Hematopoietic multipotent progenitor cell treated with erythropoietin and hydrocortisone succinate and interleukin-3 and kit ligand, for 17 days (in vitro differentiated cells): Measurements from ENCODE around the gene PLEKHG5.
A peak's percentile ranks its signal among the peaks of the same experiment; 100 is the strongest.
"Not testable (repeated sequence)": the region's sequence is repeated elsewhere in the genome, so short reads cannot be mapped to it uniquely, and the experiment has no call there.

Experiments used
- DNase-seq: peaks from one replicate; pipeline ENCODE4 v3.0.0-alpha.2; 2015; ENCODE audit warnings: low spot score

PLEKHG5 gene

DNA sequence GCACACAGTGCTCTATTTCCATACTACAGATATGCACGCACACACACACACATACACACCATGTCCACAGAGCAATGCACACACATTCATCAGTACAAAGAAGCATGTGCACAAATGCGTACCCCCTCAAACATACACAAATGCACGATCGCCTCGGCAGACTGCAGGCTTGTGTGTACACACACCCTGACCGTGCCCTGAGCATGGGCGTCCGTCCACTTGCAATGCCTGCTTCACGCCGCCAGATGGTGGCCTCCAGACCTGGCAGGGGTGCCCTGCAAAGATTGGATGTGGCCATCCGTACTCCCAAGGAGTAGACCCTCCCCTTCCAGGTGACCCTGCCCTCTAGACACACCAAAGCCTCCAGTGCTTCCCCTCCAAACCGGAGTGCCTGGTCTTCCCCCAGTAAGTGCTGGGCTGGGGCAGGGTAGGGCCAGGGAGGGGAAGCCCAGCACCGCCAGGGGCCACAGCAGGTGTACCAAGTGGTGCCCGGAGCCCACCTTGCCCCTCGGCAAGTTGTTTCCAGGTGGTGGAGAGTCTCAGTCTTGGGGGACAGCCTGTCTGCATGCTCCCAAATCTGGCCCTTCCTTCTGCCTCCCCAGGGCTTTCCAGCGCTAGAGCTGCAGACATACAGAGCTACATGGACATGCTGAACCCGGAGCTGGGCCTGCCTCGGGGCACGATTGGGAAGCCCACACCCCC lies 46.3 kb downstream of the PLEKHG5 start:
- DNase-seq, result no peak

DNA sequence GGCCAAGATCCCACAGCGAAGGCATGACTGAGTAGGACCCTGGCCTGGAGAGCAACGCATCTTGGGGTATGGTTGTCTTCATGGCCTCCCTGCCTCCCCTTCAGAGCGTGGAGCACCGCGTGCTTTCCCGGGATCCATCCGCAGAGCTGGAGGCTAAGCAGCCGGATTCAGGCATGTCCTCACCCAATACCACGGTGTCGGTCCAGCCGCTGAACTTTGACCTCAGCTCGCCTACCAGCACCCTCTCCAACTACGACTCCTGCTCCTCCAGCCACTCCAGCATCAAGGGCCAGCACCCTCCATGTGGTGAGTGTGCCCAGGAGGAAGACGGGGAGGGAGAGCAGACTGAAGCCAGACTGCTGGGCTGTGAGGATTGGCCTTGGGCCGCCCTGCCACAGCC lies 47.1 kb downstream of the PLEKHG5 start:
- DNase-seq, result no peak

DNA sequence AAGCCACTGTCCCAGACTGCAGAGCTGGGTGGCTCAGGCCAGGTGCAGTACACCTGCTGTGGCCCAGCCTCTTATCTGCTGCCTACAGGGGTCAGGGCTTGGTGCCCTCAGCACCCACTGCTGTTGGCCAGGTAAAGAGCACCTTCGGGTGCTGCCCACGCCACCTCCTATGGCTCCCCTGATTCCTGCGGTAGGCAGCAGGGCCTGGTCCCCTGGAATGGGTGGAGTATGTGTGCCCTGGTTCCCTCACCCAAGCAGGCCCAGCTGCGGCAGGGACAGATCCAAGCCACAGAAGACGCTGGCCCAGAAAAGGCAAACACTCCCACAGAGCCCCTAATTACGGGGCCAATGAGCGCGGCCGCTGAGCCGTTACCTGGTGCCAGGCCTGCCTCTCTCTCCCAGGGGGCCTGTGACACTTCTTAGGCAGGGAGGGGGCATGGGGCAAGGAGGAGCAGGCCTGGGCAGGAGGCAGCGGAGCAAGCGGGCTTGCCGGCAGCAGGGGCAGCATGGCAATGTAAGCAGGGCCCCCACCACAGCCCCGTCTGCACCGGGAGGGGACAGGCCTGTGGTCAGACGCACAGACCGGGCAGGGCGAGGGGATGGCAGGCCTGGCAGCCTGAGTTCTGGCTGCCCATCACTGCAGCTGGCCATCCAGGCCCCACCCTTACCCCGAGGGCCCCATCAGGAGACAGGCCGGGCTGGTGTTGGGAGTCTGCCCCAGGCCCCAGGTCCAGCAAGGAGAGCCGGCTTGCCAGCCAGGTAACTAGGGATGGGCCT lies 47.9 kb downstream of the PLEKHG5 start:
- DNase-seq, result no peak

DNA sequence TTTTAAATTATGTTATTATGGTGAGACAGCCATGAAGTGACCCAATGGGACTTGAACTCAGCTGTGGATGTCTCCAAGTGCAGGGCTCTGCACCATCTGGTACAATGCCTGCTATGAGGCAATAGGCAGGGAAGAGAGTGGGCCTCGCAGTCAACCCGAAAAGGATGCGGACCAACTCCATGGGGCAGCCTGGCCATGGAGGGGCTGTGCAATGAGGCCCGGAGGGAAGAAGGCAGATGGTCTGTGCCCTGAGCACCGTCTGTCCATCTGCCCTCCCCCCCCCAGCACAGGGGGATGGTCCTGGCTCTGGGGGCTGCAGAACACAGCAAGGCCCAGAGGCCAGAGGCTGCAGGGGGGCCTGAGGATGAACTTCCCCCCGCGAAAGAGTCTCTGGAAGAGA lies 49.9 kb downstream of the PLEKHG5 start:
- DNase-seq, result no peak

DNA sequence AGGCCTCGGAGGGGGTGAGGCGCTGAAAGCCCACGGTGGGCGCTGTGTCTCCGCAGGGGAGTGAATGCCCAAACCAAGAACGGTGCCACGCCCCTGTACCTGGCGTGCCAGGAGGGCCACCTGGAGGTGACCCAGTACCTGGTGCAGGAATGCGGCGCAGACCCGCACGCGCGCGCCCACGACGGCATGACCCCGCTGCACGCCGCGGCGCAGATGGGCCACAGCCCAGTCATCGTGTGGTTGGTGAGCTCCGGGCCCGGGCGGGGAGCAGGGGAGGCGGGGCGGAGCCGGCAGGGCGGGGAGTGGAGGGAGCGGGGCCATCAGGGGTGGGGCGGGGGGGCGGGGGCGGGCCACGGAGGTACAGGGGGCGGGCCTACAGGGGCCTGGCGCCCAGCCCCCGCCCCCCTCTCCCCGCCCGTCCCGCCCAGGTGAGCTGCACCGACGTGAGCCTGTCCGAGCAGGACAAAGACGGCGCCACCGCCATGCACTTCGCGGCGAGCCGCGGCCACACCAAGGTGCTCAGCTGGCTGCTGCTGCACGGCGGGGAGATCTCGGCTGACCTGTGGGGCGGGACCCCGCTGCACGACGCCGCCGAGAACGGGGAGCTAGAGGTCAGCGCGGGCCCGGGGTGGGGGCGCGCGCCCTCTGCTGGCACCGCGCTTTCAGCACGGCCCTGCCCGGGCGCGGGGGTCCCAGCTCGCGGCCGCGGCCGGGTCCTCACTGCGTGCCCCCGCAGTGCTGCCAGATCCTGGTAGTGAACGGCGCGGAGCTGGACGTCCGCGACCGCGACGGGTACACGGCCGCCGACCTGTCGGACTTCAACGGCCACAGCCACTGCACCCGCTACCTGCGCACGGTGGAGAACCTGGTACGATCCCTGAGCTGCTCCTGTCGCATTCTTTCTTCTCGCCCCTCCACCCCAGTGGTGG lies 51.0 kb downstream of the PLEKHG5 start:
- peak; percentile 56 for DNase-seq

DNA sequence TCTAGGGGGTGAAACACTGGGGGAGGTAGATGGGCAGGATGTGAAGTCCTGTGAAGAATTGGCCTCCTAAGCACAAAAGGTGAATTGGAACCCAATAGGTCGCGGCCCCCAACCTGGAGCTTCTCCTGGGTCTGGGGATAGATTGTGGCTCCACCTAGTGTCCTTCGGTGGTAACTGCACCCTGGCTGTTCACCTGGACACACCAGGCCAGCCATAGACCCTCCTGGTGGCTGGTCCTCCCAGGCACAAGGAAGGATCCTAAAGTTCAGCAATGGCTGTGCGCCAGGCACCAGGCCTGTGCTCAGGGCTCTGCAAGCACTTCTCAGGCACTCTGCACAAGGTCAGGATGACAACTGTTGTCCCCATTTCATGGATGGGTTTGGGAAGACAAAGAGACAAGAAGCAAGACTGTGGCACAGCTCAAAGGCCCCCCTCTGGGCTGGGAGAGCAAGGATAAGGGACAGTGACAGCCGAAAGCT lies 53.4 kb downstream of the PLEKHG5 start:
- peak; percentile 74 for DNase-seq

DNA sequence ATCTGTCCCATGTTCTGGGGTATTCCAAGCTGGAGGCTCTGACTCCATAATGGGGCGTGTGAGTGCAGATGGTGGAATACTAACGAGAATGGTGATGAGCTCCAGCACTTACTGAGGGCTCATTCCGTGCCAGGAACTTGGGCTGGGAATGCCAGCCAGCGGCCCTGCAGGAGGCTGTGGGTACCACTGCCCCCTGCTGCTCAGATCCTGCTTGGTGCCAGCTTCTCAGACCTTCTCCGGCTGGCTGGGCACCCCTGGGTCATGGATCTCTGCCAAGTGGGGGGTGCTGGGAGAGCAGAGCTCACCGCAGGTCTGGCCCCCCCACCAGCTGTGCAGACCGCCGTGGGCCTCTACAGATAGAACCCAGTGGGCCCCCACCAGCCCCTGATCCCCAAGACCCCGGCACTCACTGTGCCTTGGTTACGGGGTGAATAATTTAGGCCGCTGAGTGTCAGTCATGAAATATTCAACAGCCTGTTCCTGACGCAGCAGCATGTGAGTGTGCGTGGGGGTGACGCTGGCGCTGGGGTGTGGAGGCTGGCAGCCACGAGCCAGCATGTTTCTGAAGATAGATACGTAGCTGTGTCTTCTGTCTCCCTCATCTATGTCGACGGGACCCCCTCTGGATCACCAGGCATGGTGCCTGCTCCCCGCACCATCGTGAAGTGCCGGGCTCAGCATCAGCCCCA lies 54.3 kb downstream of the PLEKHG5 start:
- DNase-seq, result not testable (repeated sequence)

DNA sequence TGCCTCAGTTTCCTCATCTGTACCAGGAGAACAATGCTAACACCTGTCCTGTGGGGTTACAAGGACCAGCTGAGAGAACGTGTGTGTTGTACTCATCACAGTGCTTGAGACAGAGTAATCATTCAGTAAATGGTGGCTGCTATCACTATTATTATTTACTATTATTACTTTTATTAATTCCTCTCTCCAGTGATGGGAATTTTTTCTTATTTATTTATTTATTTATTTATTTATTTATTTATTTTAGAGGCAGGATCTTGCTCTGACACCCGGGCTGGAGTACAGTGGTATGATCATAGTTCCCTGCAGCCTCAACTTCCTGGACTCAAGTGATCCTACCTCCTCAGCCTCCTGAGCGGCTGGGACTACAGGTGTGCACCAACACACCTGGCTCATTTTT lies 55.2 kb downstream of the PLEKHG5 start:
- DNase-seq, result not testable (repeated sequence)

DNA sequence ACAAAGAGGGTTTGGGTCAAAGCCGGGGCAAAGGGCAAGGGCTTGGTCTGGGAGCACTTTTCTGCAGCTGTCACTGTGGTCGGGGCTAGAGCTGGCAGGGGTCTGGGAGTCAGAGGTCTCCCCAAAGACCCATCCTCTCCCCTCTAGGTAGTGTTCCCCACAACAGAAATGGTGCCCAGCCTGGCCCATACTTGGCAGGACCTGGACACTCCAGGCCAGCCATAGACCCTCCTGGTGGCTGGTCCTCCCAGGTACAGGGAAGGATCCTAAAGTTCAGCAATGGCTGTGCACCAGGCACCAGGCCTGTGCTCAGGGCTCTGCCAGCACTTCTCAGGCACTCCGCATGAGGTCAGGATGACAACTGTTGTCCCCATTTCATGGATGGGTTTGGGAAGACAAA lies 55.9 kb downstream of the PLEKHG5 start:
- no peak for DNase-seq

DNA sequence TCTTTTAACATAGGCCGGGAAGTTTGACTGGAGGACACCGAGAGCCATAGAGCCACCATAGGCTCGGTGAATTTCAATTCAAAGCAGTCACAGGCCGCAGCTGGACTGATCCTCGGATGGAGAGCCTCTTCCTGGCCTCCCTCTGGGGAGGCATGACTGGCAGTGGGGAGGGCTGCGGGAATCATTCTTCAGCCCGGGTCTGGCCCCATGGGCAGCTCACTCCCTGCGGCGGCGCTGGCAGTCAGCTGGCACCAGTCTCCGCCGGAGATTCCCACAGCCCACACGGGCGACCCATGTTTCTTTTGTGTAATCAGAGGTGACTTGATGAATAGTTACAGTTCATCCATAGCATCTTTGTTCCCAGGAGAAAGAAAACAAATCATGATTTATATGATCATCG lies 56.3 kb downstream of the PLEKHG5 start:
- DNase-seq, result no peak

DNA sequence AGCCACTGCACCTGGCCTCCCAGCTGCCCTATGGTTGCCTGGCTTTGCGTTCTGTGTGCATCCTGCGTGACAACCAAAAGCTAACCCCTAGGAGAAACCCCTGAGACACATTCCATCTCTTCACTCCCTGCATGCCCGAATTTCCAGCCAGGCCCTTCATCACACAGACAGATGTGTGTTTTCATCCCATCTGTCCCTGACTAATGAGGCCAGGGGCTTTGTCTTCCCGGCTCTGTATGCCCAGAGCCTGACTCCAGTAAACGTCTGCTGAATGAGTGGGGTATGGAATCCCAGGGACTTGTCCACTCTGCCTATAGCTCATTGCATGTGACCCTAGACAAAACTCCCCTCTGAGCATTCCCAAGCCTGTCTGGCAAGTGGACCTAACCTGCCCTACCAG lies 57.3 kb downstream of the PLEKHG5 start:
- DNase-seq, result no peak

DNA sequence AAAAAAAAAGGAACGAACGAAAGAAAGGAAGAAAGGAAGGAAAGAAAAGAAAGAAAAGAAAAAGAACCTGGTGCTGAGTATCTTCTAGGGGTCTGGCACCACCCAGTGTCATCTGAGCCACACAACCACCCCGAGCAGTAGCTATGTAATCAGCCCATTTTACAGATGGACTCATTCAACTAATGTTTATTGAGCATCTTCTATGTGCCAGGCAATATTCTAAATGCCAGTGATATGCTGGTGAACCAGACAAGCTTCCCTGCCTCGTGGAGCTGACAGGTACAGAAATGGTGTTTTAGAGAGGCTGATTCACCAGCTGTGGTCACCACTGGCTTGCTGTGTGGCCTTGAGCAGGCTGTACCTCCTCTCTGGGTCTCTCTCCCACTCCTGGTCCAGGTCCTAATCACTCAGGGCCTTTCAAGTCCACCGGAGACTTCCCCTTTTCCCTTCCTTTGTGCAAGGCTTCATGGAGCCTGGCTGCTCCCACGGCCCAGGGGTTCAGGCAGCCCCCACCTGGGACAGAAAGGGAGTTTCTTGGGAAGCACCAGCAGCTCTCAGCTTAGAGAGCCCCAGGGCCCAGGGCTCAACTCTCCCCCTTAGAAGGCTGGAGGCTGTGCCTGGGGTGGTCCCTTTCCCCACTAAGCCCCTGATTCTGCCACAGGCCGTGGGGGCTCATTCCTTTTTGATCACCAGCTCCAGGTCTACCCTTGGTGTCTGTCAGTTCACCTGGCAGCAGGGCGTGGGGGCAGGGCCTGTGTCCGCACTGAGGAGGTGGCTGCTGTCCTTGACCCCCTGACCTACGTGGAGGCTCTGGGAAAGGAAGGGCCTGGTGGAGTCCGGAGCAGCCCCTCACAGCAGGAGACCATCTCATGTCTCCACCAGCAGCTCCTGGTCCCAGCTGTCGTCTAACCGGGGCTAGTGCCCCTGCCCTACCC lies 59.6 kb downstream of the PLEKHG5 start:
- not testable (repeated sequence) for DNase-seq

DNA sequence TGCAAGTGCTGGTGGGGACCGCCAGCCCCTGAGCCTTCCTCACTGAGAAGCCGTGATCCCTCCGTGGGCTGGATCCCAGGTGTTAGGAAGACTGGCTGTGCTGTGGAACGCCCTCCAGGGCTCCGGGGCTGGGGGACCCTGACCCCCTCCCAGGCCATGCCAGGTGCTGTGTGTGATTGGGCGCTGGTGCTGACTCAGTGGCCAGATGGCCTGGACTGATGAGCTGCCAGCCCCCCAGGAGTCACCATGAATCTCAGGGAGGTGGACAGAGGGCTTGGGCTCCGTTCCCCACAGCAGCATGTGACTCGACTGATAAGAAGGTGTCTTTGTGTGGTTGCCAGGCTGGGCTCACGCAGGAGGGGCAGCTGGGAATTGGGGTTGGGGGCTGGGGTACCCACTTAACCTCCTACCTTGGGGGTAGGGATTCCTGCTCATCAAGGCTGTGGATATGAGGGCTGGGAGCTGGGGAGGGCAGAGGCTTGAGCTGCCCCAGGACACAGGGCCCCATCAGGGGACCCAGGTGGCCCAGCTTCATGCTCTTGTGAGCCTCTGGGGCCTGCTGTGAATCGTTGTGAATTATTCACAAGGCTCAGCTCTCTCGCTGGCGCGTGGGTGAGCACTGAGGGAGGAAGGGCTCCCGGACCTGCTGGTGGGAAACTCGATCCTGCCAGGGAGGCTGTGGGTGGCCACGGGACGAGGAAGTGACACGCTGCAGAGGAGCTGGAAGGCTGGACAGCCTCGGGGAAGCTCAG lies 61.6 kb downstream of the PLEKHG5 start:
- peak; percentile 55 for DNase-seq

DNA sequence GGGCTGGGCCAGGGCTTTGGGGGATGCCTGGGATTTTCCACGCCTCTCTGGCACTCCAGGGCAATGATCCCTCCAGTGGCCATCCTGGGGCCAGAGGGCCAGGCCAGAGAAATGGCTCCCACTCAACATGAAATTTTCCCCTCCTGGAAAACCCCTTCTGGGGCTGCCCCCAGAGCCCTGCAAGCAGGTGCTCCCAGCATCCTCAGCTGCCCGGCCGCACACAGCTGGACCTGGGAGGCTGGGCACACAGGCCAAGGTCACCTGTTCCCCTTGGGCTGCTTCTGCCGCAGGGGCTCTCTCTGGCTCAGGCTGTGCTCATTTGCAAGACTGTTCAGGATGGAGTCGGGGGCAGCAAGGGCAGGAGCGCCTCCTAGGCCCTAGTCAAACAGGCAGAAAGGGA lies 63.0 kb downstream of the PLEKHG5 start:
- DNase-seq, result not testable (repeated sequence)

DNA sequence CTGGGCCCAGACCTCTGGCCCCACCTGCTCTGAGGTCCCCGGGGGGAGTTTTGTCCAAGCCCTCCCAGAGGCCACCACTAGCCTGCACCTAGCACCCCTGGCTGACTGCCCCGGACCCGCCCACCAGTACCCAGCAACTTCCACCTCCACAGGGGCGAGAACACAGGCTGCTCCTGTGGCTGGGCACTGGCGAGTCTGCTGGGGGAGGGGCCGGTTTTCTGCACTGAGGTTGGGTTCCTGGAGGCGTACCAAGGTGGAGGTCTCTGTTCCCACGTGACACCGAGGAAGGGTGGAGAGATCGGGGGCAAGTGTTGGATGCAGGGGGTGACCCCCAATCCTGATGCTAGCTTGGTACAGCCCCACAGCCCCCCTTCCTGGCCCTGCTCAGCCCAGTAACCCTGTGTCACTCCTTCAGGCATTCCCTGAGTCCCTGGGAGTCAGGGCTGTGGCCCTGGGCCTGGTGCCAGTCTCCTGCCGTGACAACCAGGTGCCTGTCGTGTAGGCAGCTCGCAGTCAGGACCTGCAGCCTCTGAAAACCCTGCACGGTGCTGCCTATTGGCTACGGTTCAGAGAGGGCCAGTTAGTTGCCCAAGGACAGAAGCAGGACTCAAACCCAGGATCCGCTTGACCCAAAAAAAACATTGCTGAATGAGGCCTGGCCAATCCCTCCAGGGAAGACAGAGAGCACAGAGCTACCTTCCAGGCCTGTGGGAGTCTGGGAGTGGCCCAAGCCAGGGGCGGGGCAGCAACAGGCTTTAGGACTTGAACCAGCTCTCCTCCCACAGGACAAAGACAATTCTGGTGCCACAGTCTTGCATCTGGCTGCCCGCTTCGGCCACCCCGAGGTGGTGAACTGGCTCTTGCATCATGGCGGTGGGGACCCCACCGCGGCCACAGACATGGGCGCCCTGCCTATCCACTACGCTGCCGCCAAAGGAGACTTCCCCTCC lies 63.8 kb downstream of the PLEKHG5 start:
- DNase-seq, result peak; percentile 37

DNA sequence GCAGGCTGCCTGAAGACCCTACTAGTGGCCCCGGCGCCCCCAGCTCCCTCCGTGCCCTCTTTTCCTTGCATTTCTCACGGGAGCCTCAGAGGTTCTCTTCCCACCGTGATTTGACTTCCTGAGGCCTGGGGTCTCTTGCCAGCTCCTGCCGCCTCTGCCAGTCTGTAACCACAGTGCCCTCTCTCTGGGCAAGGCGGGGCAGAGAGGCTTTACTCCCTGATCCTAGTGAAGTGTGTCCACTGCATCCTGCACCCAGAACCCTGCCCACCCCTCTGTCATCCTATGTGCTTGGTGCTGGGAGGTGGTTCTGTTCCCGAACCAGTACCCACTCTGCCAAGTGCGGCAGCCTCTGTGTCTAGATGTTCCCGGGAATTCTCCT lies 64.5 kb downstream of the PLEKHG5 start:
- DNase-seq, result no peak

DNA sequence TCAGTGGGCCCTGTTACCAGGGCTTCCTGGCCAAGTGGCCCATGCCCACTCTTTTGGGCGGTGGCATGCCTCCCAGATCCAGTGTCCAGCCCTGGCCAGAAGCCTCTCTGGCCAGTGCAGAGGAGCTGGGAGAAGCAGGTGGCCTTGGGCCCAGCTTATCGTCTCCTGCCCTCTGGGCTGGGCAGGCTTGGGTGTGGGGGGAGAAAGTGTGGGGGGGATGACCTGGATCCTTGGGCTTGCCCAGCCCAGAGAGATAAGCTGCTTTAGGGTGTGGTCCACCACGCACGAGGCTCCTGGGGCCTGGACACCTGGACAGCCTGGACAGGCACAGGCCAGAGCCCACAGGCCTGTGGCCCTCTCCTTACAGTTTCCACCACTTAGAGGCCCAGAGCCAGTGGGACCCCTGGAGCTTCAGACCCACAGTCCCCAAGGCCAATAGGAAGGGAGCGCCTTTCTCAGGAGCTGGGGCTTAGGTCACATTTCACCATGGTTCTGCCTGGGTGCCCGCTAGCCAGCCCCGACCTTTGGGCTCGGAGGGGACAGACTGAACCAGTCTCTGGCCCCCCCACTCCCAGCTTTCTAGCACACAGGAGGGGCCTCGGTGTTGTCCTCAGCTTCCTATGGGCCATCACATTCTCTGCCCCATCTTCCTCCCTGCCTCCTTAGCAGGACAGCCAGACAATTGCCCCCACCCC lies 65.0 kb downstream of the PLEKHG5 start:
- peak; percentile 59 for DNase-seq

DNA sequence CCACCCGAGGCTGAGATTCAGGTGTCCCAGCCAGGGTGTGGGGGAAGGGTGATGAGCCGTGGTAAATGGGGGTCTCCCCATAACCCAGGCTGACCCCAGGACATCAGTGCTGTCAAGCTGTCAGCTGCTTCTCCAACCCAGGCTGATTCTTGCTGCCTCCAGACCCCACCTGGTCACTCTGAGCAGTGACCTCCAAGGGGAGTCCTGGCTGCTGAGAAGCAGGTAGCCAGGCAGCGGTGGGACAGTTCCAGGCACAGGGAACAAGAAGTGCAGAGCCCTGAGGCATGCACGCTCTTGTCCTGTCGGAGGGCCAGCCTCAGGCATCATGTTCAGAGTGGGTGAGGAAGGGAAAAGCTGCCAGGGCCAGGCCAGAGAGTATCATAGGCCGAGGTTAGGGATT lies 65.8 kb downstream of the PLEKHG5 start:
- DNase-seq, result no peak
